Measurements from ENCODE around the gene CNTNAP1.
"Not testable (repeated sequence)": the region's sequence is repeated elsewhere in the genome, so short reads cannot be mapped to it uniquely, and the experiment has no call there.

The CNTNAP1 gene

GRCh38 chr17:42659932-42660274 is 22.4 kb upstream of the CNTNAP1 start:
- H3K9me3 ChIP-seq (ENCODE audit: low read length); H3K4me1 ChIP-seq (ENCODE audit: insufficient read depth, low read length); H2AFZ ChIP-seq (ENCODE audit: low read depth, low read length); H3K27me3 ChIP-seq (ENCODE audit: insufficient read depth, low read length): not testable (repeated sequence)
- Histone ChIP-seq H3K4me3 (ENCODE audit: low read length) (peak overlapping the region; percentile 67), H3K36me3 (ENCODE audit: insufficient read depth, low read length) (peaks cover 11% of the 10 kb centered on the region)

- H3K27me3 ChIP-seq (ENCODE audit: insufficient read depth, low read length) = no peaks in the 10 kb centered on the region
- H3K9me3 ChIP-seq (ENCODE audit: low read length) = no peaks in the 10 kb centered on the region
- H3K4me3 ChIP-seq (ENCODE audit: low read length) = no peak overlapping the region
- no peak overlapping the region for H2AFZ ChIP-seq (ENCODE audit: low read depth, low read length)
- peaks cover 5% of the 10 kb centered on the region for H3K4me1 ChIP-seq (ENCODE audit: insufficient read depth, low read length)
- peaks cover 17% of the 10 kb centered on the region for H3K36me3 ChIP-seq (ENCODE audit: insufficient read depth, low read length)
Observed at GRCh38 chr17:42660692-42661345, 21.5 kb upstream of the CNTNAP1 start.

GRCh38 chr17:42665581-42666001 is 16.7 kb upstream of the CNTNAP1 start:
- peaks cover 2% of the 10 kb centered on the region for H3K9me3 ChIP-seq (ENCODE audit: low read length)
- H3K27me3 ChIP-seq (ENCODE audit: insufficient read depth, low read length) = no peaks in the 10 kb centered on the region
- H3K4me3 ChIP-seq (ENCODE audit: low read length) = no peak overlapping the region
- no peak overlapping the region for H2AFZ ChIP-seq (ENCODE audit: low read depth, low read length)
- no peaks in the 10 kb centered on the region for H3K4me1 ChIP-seq (ENCODE audit: insufficient read depth, low read length)
- H3K36me3 ChIP-seq (ENCODE audit: insufficient read depth, low read length) = peaks cover 53% of the 10 kb centered on the region

GRCh38 chr17:42666126-42666525 is 16.2 kb upstream of the CNTNAP1 start:
- H3K4me1 ChIP-seq (ENCODE audit: insufficient read depth, low read length); H2AFZ ChIP-seq (ENCODE audit: low read depth, low read length); H3K4me3 ChIP-seq (ENCODE audit: low read length); H3K9me3 ChIP-seq (ENCODE audit: low read length); H3K27me3 ChIP-seq (ENCODE audit: insufficient read depth, low read length): not testable (repeated sequence)
- peaks cover 58% of the 10 kb centered on the region for H3K36me3 ChIP-seq (ENCODE audit: insufficient read depth, low read length)

GRCh38 chr17:42667088-42667951 is 15.0 kb upstream of the CNTNAP1 start:
- Histone ChIP-seq H3K36me3 (ENCODE audit: insufficient read depth, low read length) (peaks cover 58% of the 10 kb centered on the region), H3K9me3 (ENCODE audit: low read length) (peaks cover 2% of the 10 kb centered on the region), H2AFZ (ENCODE audit: low read depth, low read length) (no peak overlapping the region), H3K4me1 (ENCODE audit: insufficient read depth, low read length) (no peaks in the 10 kb centered on the region), H3K4me3 (ENCODE audit: low read length) (no peak overlapping the region), H3K27me3 (ENCODE audit: insufficient read depth, low read length) (no peaks in the 10 kb centered on the region)

- Histone ChIP-seq H3K27me3 (ENCODE audit: insufficient read depth, low read length) (no peaks in the 10 kb centered on the region), H3K9me3 (ENCODE audit: low read length) (peaks cover 2% of the 10 kb centered on the region), H3K4me3 (ENCODE audit: low read length) (no peak overlapping the region), H3K4me1 (ENCODE audit: insufficient read depth, low read length) (peaks cover 1% of the 10 kb centered on the region), H3K36me3 (ENCODE audit: insufficient read depth, low read length) (peaks cover 62% of the 10 kb centered on the region), H2AFZ (ENCODE audit: low read depth, low read length) (no peak overlapping the region)
Observed at GRCh38 chr17:42669705-42669976, 12.7 kb upstream of the CNTNAP1 start.

GRCh38 chr17:42669977-42670788 is 12.1 kb upstream of the CNTNAP1 start:
- Histone ChIP-seq H3K4me3 (ENCODE audit: low read length) (no peak overlapping the region), H3K36me3 (ENCODE audit: insufficient read depth, low read length) (peaks cover 62% of the 10 kb centered on the region)

GRCh38 chr17:42670789-42671657 is 11.3 kb upstream of the CNTNAP1 start:
- peaks cover 14% of the 10 kb centered on the region for H3K4me1 ChIP-seq (ENCODE audit: insufficient read depth, low read length)
- H2AFZ ChIP-seq (ENCODE audit: low read depth, low read length) = no peak overlapping the region
- H3K9me3 ChIP-seq (ENCODE audit: low read length) = peaks cover 2% of the 10 kb centered on the region
- H3K27me3 ChIP-seq (ENCODE audit: insufficient read depth, low read length) = no peaks in the 10 kb centered on the region
- peaks cover 55% of the 10 kb centered on the region for H3K36me3 ChIP-seq (ENCODE audit: insufficient read depth, low read length)
- H3K4me3 ChIP-seq (ENCODE audit: low read length) = no peak overlapping the region

More at GRCh38 chr17:42669977-42670788, 12.1 kb upstream of the CNTNAP1 start:
- Histone ChIP-seq H3K4me1 (ENCODE audit: insufficient read depth, low read length) (peaks cover 7% of the 10 kb centered on the region), H2AFZ (ENCODE audit: low read depth, low read length) (no peak overlapping the region), H3K9me3 (ENCODE audit: low read length) (peaks cover 2% of the 10 kb centered on the region), H3K27me3 (ENCODE audit: insufficient read depth, low read length) (no peaks in the 10 kb centered on the region)

- Histone ChIP-seq H3K4me1 (ENCODE audit: insufficient read depth, low read length) (peaks cover 14% of the 10 kb centered on the region), H2AFZ (ENCODE audit: low read depth, low read length) (no peak overlapping the region), H3K4me3 (ENCODE audit: low read length) (no peak overlapping the region), H3K9me3 (ENCODE audit: low read length) (no peaks in the 10 kb centered on the region), H3K27me3 (ENCODE audit: insufficient read depth, low read length) (no peaks in the 10 kb centered on the region), H3K36me3 (ENCODE audit: insufficient read depth, low read length) (peaks cover 46% of the 10 kb centered on the region)
Observed at GRCh38 chr17:42672038-42672437, 10.3 kb upstream of the CNTNAP1 start.

GRCh38 chr17:42673266-42673884 is 9.0 kb upstream of the CNTNAP1 start:
- Histone ChIP-seq H2AFZ (ENCODE audit: low read depth, low read length) (no peak overlapping the region), H3K9me3 (ENCODE audit: low read length) (no peaks in the 10 kb centered on the region), H3K4me1 (ENCODE audit: insufficient read depth, low read length) (peaks cover 20% of the 10 kb centered on the region), H3K4me3 (ENCODE audit: low read length) (no peak overlapping the region), H3K27me3 (ENCODE audit: insufficient read depth, low read length) (no peaks in the 10 kb centered on the region), H3K36me3 (ENCODE audit: insufficient read depth, low read length) (peaks cover 34% of the 10 kb centered on the region)

GRCh38 chr17:42673885-42674754 is 8.2 kb upstream of the CNTNAP1 start:
- Histone ChIP-seq H2AFZ (ENCODE audit: low read depth, low read length) (no peak overlapping the region), H3K4me1 (ENCODE audit: insufficient read depth, low read length) (peaks cover 20% of the 10 kb centered on the region), H3K9me3 (ENCODE audit: low read length) (no peaks in the 10 kb centered on the region), H3K36me3 (ENCODE audit: insufficient read depth, low read length) (peaks cover 31% of the 10 kb centered on the region), H3K27me3 (ENCODE audit: insufficient read depth, low read length) (no peaks in the 10 kb centered on the region), H3K4me3 (ENCODE audit: low read length) (peak overlapping the region; percentile 2)

Data from neuron (in vitro differentiated cells).